ENCODE data around the gene TTLL1.
"Not testable (repeated sequence)": the region's sequence is repeated elsewhere in the genome, so short reads cannot be mapped to it uniquely, and the experiment has no call there.

The TTLL1 gene

DNA sequence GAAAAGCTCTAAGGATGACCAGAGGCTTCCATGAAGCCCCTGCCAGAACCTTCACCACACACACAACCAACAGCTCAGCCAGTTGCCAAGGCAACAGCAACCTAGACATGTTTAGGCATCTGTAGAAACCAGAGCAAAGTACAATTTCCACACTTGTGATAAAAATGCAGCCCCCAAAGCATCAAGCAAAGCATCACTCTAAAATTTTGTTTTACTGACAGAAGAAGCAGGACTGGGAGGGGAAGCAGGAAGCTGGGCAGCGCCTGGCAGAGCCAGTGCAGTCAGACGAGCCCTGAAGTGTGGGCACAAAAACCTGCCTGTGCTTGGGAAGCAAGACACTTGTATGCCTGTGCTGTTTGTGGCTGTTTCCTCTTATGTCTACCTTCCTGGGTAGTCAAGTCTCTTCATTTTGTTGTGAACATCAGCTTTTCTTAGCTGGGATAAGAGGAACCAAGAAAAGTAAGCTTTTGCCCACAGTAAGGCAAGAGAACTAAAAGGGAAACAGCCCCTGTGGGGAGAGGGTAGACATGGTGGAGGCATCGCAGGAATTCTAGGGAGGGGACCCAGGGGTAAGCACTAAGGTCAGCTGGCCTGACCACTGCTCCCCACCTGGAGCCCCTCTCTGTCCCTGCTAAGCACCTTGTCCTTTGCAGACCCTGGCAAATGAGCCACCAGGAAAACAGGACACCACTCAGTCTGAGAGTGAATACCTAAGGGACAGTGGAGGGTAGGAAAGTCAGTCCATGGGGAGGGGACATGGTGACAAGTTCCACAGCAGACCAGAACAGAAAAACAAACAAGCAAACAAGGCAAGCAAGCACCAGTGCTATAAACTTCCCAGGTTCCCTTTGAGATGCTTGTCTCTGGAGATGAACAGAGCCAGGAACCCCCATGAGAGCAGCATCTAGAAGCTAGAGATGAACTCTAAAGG, 87.7 kb downstream of the TTLL1 start:
- in situ Hi-C loops (cut with MboI; ENCODE audit: low sequenced_read_pairs, unreplicated experiment) = no loop called here
- TF ChIP-seq, protein P1, sequence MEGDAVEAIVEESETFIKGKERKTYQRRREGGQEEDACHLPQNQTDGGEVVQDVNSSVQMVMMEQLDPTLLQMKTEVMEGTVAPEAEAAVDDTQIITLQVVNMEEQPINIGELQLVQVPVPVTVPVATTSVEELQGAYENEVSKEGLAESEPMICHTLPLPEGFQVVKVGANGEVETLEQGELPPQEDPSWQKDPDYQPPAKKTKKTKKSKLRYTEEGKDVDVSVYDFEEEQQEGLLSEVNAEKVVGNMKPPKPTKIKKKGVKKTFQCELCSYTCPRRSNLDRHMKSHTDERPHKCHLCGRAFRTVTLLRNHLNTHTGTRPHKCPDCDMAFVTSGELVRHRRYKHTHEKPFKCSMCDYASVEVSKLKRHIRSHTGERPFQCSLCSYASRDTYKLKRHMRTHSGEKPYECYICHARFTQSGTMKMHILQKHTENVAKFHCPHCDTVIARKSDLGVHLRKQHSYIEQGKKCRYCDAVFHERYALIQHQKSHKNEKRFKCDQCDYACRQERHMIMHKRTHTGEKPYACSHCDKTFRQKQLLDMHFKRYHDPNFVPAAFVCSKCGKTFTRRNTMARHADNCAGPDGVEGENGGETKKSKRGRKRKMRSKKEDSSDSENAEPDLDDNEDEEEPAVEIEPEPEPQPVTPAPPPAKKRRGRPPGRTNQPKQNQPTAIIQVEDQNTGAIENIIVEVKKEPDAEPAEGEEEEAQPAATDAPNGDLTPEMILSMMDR (IDR thresholded peaks at IDR 0.05; ENCODE audit: borderline replicate concordance, control extremely low read depth, extremely low read depth, insufficient read depth, missing control alignments) = no peak
- no peak for DNase-seq (ENCODE audit: low spot score)

DNA sequence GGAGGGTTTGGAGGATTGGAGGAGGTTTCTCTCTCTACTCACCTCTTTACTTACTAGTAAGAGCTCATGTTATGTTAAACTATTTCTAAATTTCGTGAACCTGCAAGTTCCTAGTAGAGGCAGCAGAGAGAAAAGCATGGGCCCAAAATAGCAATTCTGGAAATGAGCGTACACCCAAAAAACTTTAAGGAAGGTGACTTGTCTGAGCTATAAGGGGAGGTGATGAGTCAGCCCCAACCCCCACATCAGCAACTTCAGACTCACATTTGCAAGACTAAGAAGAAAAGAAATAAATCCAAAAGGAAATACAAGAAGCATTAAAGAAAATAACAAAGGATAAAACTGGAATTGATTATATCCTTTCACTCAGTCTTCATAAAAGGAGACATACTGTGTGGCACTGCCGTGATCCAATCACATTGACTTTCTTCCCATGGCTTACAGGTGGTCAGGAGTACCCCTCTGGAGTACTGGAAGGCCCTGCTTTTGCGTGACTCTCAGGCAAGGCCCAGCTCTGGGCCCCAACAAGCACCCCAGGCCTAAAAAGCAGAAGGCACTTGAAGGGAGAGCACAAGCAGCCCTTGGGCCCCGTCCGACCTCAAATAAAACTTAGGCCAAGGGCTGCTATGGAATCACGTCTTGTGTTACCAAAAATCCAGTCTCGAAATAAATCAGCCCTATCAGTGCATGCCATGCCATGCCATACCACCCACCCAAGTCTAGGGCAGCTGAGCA, 88.6 kb downstream of the TTLL1 start:
- in situ Hi-C loops (cut with MboI; ENCODE audit: low sequenced_read_pairs, unreplicated experiment) = no loop called here
- DNase-seq (ENCODE audit: low spot score) = peak; percentile 54
- TF ChIP-seq, protein P1 (IDR thresholded peaks at IDR 0.05; ENCODE audit: borderline replicate concordance, control extremely low read depth, extremely low read depth, insufficient read depth, missing control alignments) = no peak

- in situ Hi-C loops (cut with MboI; ENCODE audit: low sequenced_read_pairs, unreplicated experiment) = no loop called here
- TF ChIP-seq, protein P1 (IDR thresholded peaks at IDR 0.05; ENCODE audit: borderline replicate concordance, control extremely low read depth, extremely low read depth, insufficient read depth, missing control alignments) = no peak
- no peak for DNase-seq (ENCODE audit: low spot score)
Measured at GRCh38 chr22:42997582-42998090, 91.6 kb downstream of the TTLL1 start.

DNA sequence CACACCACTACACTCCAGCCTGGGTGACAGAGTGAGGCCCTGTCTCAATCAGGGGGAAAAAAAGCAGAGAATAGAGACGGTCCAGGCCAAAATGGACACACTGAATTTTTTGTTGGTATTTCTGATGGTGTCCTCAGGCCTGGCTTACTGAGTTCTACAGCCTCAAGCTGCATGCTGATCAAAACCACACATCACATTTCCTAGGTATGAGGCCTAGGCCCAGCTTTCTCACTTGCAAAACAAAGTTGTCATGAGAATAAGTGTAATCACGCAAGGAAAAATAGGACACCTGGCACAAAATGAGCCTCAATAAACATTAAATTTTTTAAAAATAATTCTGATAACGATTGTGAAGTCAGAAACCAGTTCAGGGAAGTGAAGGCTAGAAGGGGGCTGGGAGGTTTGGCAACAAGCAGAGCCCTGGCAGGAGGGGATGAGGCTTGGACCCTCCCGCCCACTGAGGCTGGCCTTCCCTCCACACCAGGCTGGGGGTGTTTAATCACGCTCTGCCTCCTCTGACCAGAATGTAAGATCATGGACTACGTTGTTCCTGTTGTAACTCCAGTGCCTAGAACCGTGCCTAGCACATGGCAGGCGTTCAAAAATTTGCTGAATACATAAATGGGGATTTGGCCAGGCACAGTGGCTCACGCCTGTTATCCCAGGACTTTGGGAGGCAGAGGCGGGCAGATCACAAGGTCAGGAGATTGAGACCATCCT, 92.4 kb downstream of the TTLL1 start:
- in situ Hi-C loops (cut with MboI; ENCODE audit: low sequenced_read_pairs, unreplicated experiment) = no loop called here
- TF ChIP-seq, protein P1 (IDR thresholded peaks at IDR 0.05; ENCODE audit: borderline replicate concordance, control extremely low read depth, extremely low read depth, insufficient read depth, missing control alignments) = no peak
- no peak for DNase-seq (ENCODE audit: low spot score)

DNA sequence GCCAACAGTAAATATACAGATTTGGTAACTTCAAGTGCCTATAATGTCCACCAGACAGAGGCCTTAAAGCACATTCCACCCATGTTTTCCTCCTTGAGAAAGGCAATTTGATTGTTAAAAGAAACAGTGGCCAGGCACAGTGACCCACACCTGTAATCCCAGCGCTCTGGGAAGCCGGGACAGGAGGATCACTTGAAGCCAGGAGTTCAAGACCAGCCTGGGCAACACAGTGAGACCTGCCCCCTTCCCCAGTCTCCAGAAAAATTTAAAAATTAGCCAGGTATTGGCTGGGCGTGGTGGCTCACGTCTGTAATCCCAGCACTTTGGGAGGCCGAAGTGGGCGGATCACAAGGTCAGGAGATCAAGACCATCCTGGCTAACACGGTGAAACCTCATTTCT, 93.5 kb downstream of the TTLL1 start:
- DNase-seq (ENCODE audit: low spot score); in situ Hi-C loops (cut with MboI; ENCODE audit: low sequenced_read_pairs, unreplicated experiment): not testable (repeated sequence)

- DNase-seq (ENCODE audit: low spot score) = peak; percentile 53
- TF ChIP-seq, protein P1 (IDR thresholded peaks at IDR 0.05; ENCODE audit: borderline replicate concordance, control extremely low read depth, extremely low read depth, insufficient read depth, missing control alignments) = no peak
- in situ Hi-C loops (cut with MboI; ENCODE audit: low sequenced_read_pairs, unreplicated experiment) = no loop called here
Measured at GRCh38 chr22:42994917-42995562, 94.2 kb downstream of the TTLL1 start.

Data from GM13976 (cell line).